GM19372 (cell line): ENCODE results near the gene SLC16A9.

Source experiments
- ATAC-seq: cut with Tn5 transposase; IDR thresholded peaks from one replicate; pipeline ENCODE4 v1.9.1; 2021; ENCODE audit warnings: mild to moderate bottlenecking, low read depth, moderate library complexity; ENCODE audit not compliant: unreplicated experiment

The SLC16A9 gene

GRCh38 chr10:59631882-59632807, 77.5 kb downstream of the SLC16A9 start:
- no peak for ATAC-seq

- ATAC-seq: no peak
Observed at GRCh38 chr10:59631237-59631636, 78.4 kb downstream of the SLC16A9 start.

DNA sequence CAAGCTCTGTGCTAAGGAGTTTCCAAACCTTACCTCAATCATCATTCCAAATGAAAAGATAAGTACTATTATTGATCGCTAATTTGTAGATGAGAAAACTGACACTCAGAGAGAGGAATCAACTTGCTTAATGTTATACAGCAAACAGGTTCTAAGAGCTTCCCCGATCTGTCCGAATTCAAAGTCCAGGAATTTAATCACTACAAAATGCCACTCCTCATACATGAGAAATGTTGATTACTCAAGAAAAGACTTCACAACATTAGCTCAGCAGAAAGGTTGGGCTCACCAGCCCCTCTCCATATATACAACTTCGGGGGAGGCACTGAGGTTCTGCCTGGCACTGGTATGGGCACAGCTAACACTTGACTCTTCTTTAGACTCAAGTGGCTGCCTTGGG, 80.7 kb downstream of the SLC16A9 start:
- no peak for ATAC-seq

DNA sequence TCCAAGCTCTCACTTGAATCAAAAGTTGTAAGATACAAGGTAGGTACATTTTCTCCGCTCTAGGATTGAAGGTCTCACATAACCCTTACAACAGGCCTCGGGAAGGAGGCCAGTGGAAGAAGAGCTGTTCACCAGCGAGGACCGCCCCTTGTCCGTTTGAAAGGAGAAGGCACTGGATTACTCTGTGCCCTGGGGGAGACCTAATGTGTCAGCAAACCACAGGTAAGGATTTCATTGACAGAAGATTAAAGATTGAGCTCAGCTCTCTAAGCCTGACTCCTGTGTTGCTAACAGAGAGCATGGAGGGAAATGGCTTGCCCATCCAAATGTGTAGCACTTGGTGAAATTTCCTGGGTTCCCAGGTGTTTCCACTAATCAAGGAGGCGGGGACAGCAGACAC, 81.2 kb downstream of the SLC16A9 start:
- ATAC-seq: no peak

- ATAC-seq: no peak
Observed at GRCh38 chr10:59627366-59628018, 82.2 kb downstream of the SLC16A9 start.

DNA sequence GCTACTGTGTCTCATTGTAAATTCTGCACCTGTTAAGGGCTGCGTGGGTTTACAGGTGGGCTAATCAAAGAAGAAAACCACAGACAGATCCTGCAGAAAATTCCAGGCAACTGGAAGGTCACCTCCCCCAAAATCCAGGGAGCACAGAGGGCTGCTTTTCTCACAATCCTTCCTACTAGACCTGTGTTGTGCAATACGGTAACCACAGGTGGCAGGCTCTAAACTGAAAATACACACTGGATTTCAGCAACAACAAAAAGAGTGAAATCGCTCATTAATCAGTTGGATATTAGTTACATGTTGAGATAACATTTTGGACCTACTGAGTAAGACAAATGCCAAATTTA, 83.2 kb downstream of the SLC16A9 start:
- no peak for ATAC-seq

DNA sequence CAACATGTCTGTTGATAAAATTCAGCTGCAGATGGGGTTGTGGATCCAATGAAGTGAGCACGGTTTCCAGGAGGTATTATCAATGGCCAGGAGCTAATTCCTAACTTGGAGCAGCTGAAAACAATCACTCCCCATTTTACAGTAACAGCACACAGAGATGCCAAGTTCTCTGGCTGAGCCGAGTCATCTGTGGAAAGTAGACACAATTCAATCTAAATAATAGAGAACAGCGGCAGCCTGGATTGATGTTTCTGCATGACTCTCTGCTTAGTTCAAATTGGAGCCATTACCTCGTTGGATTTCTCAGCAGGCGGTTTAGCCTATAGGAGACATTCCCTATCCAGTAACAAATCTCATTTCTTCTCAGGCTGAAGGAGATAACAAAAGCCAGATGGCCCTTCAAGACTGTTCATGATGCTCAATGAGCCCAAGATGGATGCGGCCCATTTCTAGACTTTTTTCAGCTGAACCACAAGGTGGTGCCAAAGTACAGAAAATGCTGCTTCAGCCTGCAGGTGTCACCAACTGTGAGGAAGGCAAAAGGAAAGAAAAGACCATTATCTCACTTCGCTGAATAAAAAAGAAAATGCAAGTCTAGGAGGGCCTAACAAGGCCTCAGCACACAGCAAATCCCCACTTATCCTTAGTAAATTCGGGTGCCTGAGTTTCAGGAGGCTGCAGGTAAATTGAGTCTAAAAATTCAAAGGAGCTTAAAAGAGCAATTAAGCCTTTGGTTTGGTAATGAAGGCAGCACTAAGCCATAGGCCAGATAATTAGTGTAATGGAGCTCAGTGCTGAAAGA, 83.7 kb downstream of the SLC16A9 start:
- peak; percentile 87 for ATAC-seq

DNA sequence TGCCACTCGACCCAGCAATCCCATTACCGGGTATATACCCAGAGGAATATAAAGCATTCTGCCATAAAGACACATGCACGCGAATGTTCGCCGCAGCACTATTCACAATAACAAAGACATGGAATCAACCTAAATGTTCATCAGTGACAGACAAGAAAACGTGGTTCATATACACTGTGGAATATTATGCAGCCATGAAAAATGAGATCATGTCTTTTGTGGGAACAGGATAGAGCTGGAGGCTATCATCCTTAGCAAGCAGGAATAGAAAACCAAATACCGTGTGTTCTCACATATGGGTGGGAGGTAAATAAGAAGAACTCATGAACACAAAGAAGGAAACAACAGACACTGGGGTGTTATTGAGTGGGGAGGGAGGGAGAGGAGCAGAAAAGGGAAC, 84.7 kb downstream of the SLC16A9 start:
- no peak for ATAC-seq

DNA sequence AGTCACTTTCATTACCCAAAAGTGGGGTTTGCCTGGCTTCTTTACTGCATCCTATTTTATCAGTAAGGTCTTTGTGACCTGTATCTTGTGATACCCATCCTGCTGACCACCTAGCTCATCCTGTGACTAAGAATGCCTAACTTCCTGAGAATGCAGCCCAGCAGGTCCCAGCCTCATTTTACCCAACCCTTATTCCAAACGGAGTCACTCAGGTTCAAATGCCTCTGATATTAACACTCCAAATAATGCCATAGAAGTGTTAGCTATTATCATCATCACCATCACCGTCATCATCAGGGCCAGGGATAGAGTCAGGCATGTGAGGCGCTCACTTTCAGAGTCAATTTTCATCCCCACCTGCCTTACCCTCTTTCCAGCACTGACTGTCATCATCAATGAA, 85.5 kb downstream of the SLC16A9 start:
- no peak for ATAC-seq

DNA sequence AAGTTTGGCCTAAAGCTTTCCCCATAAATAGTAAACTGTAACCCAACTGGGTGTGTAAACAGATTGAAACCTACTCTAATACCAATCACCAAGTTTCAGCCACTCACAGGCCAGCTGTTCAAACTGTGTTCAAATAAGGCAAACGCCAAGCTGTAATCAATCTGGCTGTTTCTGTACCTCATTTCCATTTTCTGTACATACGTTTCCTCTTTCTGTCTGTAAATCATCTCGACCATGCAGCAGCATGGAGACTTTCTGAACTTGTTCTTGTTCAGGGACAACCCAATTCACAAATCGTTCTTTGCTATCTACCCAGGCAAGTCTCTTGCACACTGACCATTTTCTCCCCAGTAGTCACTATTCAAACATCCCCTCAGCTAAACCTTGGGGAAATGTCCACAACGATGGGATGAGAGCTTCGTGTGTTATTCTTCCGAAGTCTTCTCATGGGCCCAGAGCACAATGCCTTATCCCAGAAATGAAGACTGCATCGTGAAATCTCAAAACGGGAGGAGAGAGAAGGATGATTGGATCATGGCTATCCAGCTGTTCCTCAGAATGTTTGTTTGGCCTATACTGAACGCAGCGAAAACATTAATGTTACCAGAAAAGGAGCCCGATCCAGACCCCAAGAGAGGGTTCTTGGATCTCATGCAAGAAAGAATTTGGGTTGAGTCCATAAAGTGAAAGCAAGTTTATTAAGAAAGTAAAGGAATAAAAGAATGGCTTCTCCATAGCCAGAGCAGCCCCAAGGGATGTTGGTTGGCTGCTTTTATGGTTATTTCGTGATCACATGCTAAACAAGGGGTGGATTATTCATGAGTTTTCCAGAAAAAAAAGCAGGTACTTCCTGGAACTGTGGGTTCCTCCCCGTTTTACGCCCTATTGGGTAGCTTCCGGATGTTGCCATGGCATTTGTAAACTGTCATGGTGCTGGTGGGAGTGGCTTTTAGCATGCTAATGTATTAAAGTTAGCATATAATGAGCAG, 86.2 kb downstream of the SLC16A9 start:
- no peak for ATAC-seq

DNA sequence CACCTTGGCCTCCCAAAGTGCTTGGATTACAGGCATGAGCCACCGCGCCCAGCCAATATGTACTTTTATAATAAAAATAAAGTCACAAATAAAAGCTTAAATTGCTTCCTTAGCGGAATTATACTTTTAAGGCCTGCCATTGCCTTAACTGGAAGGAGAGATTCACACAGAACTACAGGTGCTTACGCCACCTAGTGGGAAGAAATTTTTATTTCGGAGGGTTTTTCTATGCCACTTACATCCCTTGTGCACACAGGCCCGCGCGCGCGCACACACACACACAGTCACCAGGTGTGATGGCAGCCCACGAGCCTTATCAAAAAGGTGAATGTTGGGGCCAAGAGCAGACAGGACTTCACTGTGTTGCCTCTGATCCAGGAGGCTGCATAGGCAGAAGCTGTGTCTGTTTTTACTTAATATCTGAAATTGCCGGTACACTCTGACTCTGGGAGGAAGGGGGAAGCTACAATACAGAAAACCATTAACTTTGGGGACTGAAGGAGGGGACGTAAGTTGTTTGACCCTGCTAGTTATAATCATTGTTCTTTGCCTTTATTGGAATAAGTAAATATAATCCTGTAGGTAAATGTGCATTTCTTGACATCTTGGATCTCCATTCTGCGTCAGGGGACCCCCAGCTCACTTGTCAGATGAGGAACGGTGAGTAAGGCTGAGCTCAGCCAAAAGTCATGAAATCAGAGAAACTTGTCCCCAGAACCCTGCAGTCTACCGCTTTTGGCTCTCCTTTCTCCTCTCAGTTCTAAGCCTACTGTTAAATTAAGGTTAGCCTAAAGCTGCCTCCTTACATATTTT, 87.1 kb downstream of the SLC16A9 start:
- ATAC-seq: no peak

GRCh38 chr10:59621771-59622170, 87.9 kb downstream of the SLC16A9 start:
- no peak for ATAC-seq

DNA sequence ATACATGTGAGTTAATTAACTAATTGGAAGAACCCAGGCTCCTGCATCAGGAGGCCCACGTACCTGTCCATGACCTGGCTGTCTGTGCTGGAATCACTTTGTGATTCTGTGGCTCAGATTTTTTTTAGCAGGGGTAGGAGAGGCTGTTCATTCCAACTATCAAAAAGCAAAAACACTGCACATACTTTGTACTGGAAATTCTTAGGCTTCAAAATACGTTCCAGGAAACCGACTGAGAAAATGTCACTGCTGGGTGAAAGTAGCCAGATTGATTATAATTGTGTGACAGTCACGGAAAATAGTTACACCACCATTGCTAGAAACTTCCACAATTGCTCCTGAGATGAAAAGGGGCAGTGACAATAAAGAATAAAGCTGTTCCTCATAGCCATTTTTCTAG, 91.0 kb downstream of the SLC16A9 start:
- ATAC-seq: no peak

GRCh38 chr10:59617996-59618395, 91.7 kb downstream of the SLC16A9 start:
- no peak for ATAC-seq

GRCh38 chr10:59611048-59611447, 98.6 kb downstream of the SLC16A9 start:
- no peak for ATAC-seq

DNA sequence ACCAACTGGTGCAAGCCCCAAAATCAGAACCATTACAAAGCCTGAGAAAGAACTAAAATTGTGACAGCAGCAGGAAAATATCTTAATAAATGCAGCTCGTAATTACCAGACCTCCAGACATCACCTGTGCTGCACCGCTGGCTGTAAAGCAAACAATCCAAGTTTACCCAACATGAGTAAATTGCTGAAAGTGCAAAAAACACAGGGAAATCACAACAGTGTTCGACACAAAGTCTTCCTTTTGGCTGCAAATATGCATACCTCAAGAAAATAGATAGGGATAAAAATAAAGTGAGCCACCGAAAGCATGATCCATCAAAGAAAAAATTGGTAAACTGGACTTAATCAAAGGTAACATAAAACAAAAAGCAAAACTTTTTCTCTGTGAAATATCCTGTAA, 101.7 kb downstream of the SLC16A9 start:
- ATAC-seq: no peak

DNA sequence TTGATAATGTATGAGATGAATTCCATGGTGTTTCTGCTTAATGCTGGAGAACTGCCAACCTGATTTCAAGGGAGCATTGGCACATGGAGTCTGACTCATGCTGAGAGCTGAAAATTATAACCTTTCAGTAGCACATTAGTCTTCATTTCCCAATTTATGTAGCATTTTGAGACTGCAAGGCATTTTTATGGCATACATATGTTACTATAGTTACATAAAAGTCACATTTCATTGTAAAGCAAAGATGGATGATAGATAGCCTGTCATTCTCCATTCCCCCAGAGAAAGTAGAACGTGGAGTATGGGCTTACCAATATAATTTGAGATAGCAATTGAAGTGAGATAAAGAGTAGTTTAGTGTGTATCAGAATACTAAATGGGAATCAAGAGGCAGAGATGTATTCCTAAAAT, 103.1 kb downstream of the SLC16A9 start:
- ATAC-seq: no peak

GRCh38 chr10:59601985-59602384, 107.7 kb downstream of the SLC16A9 start:
- ATAC-seq: no peak
